GM21381 (cell line): ENCODE measurements around the gene TPD52L2.

Experiments
- ATAC-seq: cut with Tn5 transposase; IDR thresholded peaks from one replicate; pipeline ENCODE4 v1.9.1; 2021; ENCODE audit warnings: mild to moderate bottlenecking, moderate library complexity; ENCODE audit not compliant: unreplicated experiment

The TPD52L2 gene

GRCh38 chr20:63930971-63931553 is 66.0 kb downstream of the TPD52L2 start:
- no peak for ATAC-seq

GRCh38 chr20:63931735-63932134 is 66.7 kb downstream of the TPD52L2 start:
- ATAC-seq, result no peak

- ATAC-seq, result no peak
Observed at GRCh38 chr20:63932606-63933160, 67.6 kb downstream of the TPD52L2 start.

- ATAC-seq, result no peak
Observed at GRCh38 chr20:63933646-63934045, 68.6 kb downstream of the TPD52L2 start.

GRCh38 chr20:63934271-63935068 is 69.4 kb downstream of the TPD52L2 start:
- ATAC-seq, result no peak

GRCh38 chr20:63935447-63935846 is 70.4 kb downstream of the TPD52L2 start:
- ATAC-seq, result no peak

- no peak for ATAC-seq
Observed at GRCh38 chr20:63937596-63937995, 72.5 kb downstream of the TPD52L2 start.

GRCh38 chr20:63939061-63939935 is 74.2 kb downstream of the TPD52L2 start:
- ATAC-seq, result no peak

GRCh38 chr20:63940071-63940471 is 75.0 kb downstream of the TPD52L2 start:
- ATAC-seq, result no peak

- ATAC-seq, result no peak
Observed at GRCh38 chr20:63940472-63941266, 75.6 kb downstream of the TPD52L2 start.
